Fibroblast of skin of right biceps (primary cell): ENCODE measurements around the gene TBL1X.
"Not testable (repeated sequence)": the region's sequence is repeated elsewhere in the genome, so short reads cannot be mapped to it uniquely, and the experiment has no call there.

Experiments used
- DNase-seq: peaks from one replicate; pipeline ENCODE4 v3.0.0-alpha.2; 2013

TBL1X gene

GRCh38 chrX:9459186-9459748 is 5.6 kb upstream of the TBL1X start:
- DNase-seq = no peak

DNA sequence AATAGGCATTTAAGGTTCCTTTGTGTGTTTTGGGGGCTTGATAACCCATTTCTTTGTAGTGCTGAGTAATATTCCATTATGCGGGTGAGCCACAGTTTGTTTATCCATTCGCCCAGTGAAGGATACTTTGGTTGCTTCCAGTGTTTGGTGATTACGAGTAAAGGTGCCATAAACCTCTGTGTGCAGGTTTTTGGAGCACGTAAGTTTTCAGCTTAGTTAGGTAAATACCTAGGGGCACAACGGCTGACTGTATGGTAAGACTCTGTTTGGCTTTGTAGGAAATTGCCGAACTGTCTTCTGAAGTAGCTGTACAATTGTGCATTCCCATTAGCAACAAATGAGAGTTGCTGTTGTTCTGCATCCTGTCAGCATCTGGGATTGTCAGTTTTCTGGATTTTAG is 3.8 kb upstream of the TBL1X start:
- no peak for DNase-seq

- DNase-seq = no peak
Observed at GRCh38 chrX:9462456-9462855, 2.4 kb upstream of the TBL1X start.

DNA sequence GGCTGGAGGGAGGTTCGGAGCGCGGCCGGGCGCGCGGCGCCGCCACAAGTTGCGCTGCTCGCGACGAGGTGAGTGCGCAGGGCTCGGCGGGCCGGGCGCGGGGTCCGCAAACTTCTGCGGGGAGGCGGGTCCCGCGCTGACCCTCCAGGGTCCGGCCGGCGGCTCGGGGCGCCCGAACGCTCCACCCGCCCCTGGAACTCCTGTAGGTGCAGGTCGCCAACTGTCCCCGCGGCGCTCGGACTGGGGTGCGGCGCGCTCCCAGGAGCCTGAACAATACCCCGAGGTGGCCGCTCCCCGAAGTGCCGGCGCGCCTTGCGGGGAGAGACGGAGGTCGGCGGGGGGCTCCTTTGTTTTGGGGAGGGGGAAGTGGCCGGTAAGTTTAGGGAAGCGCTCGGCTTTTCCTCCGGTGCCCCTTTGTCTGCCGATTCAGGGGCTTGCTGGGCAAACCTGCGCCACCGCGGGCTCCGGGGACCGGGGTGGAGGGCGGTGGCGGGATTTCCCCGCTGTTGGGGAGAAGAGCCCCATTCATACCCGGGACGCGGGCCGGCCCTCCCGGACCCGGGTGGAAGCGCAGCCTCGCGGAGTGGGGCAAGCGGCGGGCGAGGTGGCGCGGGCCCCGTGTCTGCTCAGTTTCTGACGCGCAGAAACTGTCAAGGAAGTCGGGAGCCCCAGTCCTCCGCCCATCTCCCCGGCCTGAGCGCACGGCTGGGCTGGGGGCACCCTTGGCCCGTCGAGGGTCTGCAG is 694 bp downstream of the TBL1X start:
- peak; percentile 8 for DNase-seq

- DNase-seq = peak; percentile 29
Observed at GRCh38 chrX:9466124-9466495, 1.3 kb downstream of the TBL1X start.

GRCh38 chrX:9466736-9467135 is 1.9 kb downstream of the TBL1X start:
- no peak for DNase-seq

DNA sequence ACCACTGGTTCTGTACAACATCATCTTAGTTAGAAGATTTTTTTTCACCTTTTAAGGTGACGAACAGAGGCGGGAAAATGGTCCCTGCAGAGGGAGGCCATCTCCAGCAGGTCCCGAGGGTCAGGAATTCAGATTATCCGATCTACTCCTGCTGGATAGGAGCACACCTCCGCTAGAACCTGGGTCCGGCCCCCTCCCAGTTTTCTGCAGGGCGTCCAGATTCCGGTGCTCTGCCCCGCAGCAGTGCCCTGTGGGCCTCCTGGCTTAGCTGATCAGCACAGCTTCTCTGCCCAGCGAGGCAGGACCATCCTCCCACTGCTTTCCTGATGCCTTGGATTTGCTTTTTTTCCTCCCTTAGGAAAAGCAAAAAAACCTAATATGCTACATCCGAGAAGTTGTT is 2.3 kb downstream of the TBL1X start:
- no peak for DNase-seq

DNA sequence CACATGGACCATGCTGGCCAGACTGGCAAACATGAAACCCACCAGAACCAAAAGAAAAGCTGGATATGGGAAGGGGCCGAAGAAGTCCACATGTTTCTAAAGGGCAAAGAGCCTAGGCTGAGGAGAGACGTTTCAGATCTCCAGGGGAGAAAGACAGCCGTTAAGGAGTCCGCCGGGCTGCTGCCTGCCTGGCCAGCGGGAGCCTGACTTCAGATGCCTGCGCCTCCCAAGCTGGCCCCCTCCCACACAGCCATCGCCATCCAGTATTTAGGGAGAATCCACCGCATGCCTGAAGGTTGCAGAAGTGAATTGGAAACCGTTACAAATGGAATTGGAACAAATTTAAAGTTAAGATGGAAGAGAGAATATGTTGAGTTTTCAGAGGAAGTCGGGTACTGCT is 2.9 kb downstream of the TBL1X start:
- no peak for DNase-seq

- no peak for DNase-seq
Observed at GRCh38 chrX:9471571-9471985, 6.7 kb downstream of the TBL1X start.

GRCh38 chrX:9473708-9474107 is 8.8 kb downstream of the TBL1X start:
- DNase-seq = no peak

- DNase-seq = not testable (repeated sequence)
Observed at GRCh38 chrX:9475417-9475816, 10.6 kb downstream of the TBL1X start.

DNA sequence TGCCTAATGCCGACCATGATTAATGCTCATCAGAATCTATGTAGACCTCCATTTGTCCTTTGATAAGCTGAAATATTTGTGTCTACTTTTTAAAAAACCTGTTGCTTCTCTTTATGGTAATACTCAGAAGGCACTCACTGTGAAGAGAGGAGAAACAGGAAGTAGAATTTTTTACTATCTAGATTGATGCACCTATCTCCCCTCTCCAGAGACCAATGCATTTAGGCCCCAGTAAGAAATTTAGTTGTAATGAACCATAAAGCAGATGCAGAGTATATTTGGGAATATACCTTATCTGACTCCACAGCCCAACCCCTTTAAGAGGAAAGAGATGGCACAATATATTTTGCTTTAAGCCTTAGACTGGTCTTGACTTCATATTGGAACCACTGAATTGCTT is 11.1 kb downstream of the TBL1X start:
- DNase-seq = no peak

DNA sequence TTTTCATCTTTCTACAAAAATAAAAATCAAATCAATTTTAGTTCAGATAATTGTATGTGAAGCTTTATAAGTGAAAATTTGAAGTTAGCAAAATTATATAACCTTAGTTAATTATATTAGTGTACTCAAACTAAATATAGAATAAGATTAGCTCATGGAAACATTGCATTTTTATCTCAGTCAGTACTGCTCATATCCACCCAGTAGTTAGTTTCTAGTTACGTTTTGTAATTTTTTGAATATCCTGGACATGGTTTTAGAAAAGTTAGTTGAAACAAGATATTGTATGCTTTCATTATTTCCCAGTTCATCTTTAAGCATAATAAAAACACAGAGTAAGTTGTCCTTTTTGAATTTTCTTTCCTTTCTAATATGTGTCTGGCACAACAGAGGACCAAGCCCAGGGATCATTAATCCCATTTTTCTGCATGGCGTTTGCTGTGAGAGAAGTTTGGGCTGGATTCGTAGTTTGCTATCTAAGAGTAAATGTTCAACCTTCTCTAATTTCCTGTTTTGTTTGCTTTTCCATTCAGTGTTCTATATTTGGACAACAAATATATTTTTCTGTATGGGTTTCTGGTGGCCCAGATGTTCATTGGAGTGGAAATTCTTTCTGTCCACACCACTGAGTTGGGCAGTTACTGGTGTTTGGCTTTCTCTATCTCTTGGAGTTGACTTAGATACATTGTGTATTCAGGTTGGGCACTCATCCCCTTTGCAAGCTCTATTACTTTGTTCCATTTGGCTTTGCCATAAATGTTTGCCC is 12.1 kb downstream of the TBL1X start:
- DNase-seq = no peak

DNA sequence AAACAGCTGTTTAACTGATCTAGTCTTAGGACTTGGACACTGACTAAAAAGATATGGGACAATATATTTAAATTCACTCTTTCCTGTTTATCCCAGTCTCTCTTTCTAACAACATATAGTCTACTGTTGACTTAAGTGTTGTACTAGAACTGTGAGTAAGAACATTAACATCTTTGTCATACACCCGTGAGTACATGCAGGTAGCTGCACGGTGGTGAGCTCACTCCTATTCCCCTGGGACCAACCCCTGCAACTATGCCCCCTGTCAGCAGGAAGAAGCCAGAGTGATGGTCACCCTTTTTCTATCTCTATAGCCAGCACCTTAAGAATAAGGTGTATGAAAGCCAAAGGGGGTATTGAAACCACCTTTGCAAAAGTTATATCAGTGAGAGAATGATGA is 17.6 kb downstream of the TBL1X start:
- DNase-seq = no peak

- no peak for DNase-seq
Observed at GRCh38 chrX:9482837-9483236, 18.0 kb downstream of the TBL1X start.

DNA sequence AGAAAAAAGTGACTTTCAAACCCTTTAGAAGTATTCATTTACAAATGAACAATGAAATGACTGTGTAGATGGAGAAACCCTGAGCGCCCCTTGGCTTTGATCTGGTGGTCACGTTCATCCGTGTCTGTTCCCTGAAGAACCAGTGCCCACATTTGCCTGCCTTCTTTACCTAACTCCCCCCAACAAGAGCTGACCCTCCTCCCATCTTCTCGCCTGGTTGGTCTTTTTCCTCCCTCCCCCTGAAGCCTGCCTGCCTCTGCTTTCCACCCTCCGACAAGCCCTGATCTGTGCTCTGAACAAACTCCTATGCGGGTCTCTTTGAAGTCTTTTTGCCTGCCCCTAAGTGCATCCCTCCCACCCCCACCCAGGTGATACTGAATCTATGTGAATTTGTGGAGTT is 18.5 kb downstream of the TBL1X start:
- no peak for DNase-seq

DNA sequence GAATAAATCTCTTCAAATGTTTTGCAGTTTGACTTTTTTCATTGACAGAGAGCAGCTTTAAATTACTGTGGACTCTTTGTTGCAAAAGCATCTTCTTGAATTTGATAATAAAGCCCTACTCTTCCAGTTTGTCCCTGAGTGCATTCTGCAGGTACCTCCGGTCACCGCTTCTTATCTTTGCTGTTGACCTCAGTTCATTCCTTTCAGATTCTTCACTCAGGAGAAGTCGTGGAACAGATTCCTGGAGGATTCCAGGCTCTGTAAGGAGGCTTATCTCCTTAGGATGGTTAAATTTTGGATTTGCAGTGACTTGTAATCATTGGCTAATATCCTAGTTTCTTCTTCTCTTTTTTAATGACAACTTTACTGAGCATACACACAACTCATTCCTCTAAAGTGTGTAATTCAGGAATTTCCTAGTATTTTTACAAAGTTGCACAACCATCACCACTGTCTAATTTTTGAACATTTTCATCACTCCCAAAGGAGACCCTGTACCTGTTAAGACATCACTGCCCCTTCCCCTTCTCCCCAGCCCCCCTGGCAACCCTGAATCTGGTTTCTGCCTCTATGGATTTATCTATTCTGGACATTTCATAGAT is 22.0 kb downstream of the TBL1X start:
- no peak for DNase-seq

- DNase-seq = no peak
Observed at GRCh38 chrX:9488586-9488985, 23.7 kb downstream of the TBL1X start.

- DNase-seq = no peak
Observed at GRCh38 chrX:9489234-9489633, 24.4 kb downstream of the TBL1X start.

GRCh38 chrX:9492901-9493300 is 28.0 kb downstream of the TBL1X start:
- no peak for DNase-seq

DNA sequence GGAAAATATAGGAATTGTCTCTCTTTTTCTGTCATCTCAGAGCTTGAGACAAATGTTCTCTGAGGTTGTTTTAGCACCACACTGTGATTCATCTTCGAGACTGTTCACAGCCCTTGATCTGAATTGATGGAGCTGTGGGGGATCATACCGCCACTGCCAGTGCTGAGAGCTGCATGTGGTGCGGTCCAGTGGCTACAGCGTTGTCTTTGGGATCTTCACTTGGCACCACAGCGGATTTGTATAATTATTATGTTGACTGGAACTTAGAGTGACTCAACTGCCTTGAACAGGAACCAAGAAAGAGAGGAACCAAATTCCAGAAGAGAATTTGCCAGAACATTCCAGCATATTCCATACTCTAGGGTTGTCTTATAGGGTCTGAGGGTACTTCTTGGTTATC is 29.1 kb downstream of the TBL1X start:
- DNase-seq = peak; percentile 41

- DNase-seq = peak; percentile 49
Observed at GRCh38 chrX:9494771-9495170, 29.9 kb downstream of the TBL1X start.

DNA sequence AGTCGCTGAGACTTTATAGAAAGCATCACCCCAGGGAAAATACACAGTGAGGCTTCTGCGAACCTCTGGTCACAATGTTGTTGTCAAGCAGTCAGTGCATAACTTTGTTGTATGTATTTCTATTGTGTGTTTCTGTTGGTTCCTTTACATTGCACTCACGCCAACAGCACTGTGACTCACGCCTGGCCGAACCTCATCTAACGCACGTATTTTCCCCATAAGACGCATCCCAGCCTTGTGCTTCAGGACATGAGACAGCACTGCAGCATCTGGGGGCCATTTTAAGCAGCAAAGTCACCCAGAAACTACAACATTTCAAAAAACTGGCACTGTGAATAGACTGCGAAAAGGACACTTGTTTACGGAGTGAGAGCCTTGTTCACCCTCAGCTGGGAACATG is 30.6 kb downstream of the TBL1X start:
- no peak for DNase-seq

DNA sequence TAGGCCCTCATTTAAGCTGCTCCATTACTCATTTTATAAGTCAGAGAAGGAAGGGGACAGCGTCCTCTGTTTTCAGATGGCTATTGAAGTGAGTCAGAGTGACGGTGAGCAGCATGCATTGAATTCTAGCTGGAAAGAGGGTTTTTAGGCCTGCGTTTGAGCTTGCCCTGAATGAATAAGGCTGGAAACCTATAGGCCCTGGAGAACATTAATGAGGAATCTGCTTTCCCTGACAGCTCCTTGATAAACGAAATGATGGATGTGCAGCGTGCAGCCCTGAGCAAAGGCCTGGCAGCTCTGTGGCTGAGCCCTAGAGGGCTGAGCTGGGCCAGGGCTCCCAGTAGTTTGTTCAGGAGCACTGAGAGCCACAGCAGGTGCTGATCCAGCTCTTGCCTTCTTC is 33.4 kb downstream of the TBL1X start:
- DNase-seq = no peak
